ENCODE results near the gene SMIM22.

Gene SMIM22

DNA sequence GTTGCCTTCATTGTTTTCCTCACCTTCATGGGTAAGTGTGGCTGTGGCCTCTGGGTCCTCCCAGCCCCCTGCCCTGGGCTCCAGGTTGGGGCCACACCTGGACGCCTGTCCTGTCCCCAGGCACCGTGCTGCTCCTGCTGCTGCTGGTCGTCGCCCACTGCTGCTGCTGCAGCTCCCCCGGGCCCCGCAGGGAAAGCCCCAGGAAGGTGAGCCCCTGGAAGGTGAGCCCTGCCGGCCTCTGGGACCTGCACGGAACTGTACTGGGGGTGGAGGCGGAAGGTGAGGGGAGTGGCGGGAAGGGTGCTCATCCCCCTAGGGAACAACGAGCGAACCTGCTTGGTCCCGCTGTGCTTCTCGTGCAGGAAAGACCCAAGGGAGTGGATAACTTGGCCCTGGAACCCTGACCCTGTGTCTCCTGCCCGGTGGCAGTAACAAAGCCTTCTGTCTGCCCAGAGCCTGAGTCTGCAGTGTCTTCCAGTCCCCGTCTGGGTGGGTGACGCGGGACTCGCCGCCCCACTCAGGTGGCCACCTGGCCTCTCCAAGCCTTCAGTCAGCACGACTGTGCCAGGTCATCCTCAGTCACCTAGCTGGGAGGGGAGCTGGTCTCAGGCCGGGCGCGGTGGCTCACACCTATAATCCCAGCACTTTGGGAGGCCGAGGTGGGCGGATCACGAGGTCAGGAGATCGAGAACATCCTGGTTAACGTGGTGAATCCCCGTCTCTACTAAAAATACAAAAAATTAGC lies 831 bp downstream of the SMIM22 start:
- no peak for DNase-seq (ENCODE audit: extremely low read depth, low read depth)
- no peak overlapping the region for H3K4me3 ChIP-seq (replicated peaks; ENCODE audit: low read depth, low read length)
- TF ChIP-seq, protein P1, sequence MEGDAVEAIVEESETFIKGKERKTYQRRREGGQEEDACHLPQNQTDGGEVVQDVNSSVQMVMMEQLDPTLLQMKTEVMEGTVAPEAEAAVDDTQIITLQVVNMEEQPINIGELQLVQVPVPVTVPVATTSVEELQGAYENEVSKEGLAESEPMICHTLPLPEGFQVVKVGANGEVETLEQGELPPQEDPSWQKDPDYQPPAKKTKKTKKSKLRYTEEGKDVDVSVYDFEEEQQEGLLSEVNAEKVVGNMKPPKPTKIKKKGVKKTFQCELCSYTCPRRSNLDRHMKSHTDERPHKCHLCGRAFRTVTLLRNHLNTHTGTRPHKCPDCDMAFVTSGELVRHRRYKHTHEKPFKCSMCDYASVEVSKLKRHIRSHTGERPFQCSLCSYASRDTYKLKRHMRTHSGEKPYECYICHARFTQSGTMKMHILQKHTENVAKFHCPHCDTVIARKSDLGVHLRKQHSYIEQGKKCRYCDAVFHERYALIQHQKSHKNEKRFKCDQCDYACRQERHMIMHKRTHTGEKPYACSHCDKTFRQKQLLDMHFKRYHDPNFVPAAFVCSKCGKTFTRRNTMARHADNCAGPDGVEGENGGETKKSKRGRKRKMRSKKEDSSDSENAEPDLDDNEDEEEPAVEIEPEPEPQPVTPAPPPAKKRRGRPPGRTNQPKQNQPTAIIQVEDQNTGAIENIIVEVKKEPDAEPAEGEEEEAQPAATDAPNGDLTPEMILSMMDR (IDR thresholded peaks at IDR 0.05; ENCODE audit: low read depth, low read length, missing control alignments), result no peak

GRCh38 chr16:4796982-4797804 lies 2.0 kb downstream of the SMIM22 start:
- H3K4me3 ChIP-seq (replicated peaks; ENCODE audit: low read depth, low read length), result no peak overlapping the region
- TF ChIP-seq, protein P1 (IDR thresholded peaks at IDR 0.05; ENCODE audit: low read depth, low read length, missing control alignments), result no peak
- DNase-seq (ENCODE audit: extremely low read depth, low read depth), result no peak

DNA sequence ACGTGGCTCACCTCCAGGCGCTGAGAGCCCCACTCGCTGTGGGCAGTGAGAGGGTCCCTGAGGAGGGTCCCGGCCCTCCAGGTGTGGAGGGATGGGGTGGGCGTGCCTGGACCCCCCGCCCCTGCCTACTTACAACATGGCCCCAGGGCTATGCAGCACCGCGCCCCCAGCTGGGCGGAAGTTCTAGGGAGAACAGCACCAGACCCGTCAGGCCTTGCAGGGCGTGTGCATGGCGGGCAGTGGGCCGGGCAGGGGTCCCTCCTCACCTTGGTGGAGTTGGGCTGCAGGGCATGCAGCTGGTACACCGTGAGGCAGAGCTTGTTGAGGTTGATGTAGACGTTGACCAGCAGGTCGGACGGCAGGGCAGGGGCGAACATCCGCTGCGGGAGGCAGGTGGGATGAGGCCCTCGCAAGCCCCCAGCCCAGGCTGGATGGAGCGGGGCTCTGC lies 2.7 kb downstream of the SMIM22 start:
- no peak for DNase-seq (ENCODE audit: extremely low read depth, low read depth)
- TF ChIP-seq, protein P1 (IDR thresholded peaks at IDR 0.05; ENCODE audit: low read depth, low read length, missing control alignments), result no peak
- H3K4me3 ChIP-seq (replicated peaks; ENCODE audit: low read depth, low read length), result no peak overlapping the region

GRCh38 chr16:4798456-4798855 lies 3.3 kb downstream of the SMIM22 start:
- H3K4me3 ChIP-seq (replicated peaks; ENCODE audit: low read depth, low read length), result no peak overlapping the region
- TF ChIP-seq, protein P1 (IDR thresholded peaks at IDR 0.05; ENCODE audit: low read depth, low read length, missing control alignments), result no peak
- DNase-seq (ENCODE audit: extremely low read depth, low read depth), result no peak

- DNase-seq (ENCODE audit: extremely low read depth, low read depth), result no peak
- TF ChIP-seq, protein P1 (IDR thresholded peaks at IDR 0.05; ENCODE audit: low read depth, low read length, missing control alignments), result no peak
Observed at GRCh38 chr16:4799171-4799855, 4.1 kb downstream of the SMIM22 start.

GRCh38 chr16:4800290-4801041 lies 5.3 kb downstream of the SMIM22 start:
- H3K4me3 ChIP-seq (replicated peaks; ENCODE audit: low read depth, low read length), result no peak overlapping the region
- TF ChIP-seq, protein P1 (IDR thresholded peaks at IDR 0.05; ENCODE audit: low read depth, low read length, missing control alignments), result no peak
- DNase-seq (ENCODE audit: extremely low read depth, low read depth), result no peak

More at GRCh38 chr16:4799171-4799855, 4.1 kb downstream of the SMIM22 start:
- no peak overlapping the region for H3K4me3 ChIP-seq (replicated peaks; ENCODE audit: low read depth, low read length)
